Measurements from ENCODE around the gene CHST3. TPM values are rescaled to one million over a fixed set of nuclear protein-coding genes. Genes with fewer than 3 reads are reported as not detected.
A peak's percentile ranks its signal among the peaks of the same experiment; 100 is the strongest.
"Not testable (repeated sequence)": the region's sequence is repeated elsewhere in the genome, so short reads cannot be mapped to it uniquely, and the experiment has no call there.

The CHST3 gene
- polyA plus RNA-seq, 4 donors = 0.22 to 7.7 (median 2.5) TPM

DNA sequence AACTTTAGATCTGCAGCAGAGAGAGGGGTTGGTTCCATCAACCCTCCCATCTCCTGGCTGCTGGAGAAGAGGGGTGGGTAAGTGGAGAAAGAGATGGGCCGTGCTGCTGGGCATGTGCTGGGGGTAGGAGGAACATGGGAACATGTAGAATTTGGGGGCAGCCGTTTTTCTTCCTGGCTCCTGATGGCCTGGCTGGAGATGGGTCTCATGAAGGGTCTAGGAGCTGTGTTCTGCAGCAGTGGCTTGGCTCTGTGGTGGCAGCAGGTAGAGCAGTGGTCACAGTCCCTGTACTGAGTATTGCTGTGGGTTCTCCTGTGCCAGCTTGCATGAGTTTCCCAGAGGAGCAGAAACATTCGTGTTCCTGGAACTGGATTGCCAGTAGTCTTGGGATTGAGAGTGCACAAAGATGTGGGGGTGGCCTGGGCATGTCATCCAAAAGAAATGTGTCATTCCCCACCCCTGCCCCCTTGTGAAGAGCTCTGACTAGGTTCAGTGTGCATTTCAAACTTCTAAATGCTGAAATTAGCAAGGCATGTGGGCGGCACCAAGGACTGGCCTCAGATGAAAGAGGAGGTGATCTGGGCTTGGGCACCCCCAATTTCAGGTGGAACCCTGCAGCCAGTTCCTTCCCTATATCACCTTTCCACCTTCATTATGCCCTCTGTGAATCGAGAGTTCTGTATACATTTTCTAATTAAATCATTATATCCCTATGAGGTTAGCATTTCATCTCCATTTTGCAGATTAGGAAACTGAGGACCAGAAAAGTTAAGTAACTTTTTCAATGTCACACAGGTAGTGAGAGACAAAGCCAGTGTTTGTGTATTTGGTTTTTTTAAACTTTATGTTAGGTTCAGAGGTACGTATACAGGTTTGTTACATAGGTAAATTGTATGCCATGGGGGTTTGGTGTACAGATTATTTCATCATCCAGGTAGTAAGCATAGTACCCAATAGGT, 2.1 kb downstream of the CHST3 start:
- WGBS, 3 donors = 75 to 90% (median 78%) methylated on average over 6 of the region's 6 CpGs
- no peak for FAIRE-seq
- Histone ChIP-seq H3K9me3 (ENCODE audit: control insufficient read depth in 2 of 2, insufficient read depth in 1 of 2, low read depth in 1 of 2, low read length in 1 of 2) (peaks cover 0 to 6% of the 10 kb centered on the region in 2 donors), H3K36me3 (ENCODE audit: control insufficient read depth in 3 of 3, insufficient read depth in 2 of 3, low read depth in 1 of 3, low read length in 3 of 3) (peaks cover 0 to 3% (median 0%) of the 10 kb centered on the region in 3 donors), H3K4me3 (ENCODE audit: low read depth in 1 of 3, low read length in 3 of 3) (peak overlapping the region in 1 of 3 donors; percentile 61), H3K27me3 (ENCODE audit: control insufficient read depth in 3 of 3, insufficient read depth in 3 of 3, low read length in 3 of 3) (peaks cover 10 to 44% (median 11%) of the 10 kb centered on the region in 3 donors), H3K27ac (ENCODE audit: low read depth in 1 of 3, low read length in 2 of 3) (peak overlapping the region in 1 of 3 donors; percentile 68), H3K4me1 (ENCODE audit: control insufficient read depth in 3 of 3, insufficient read depth in 2 of 3, low read depth in 1 of 3, low read length in 2 of 3) (peaks cover 0 to 10% (median 0%) of the 10 kb centered on the region in 3 donors)
- DNase-seq = no peak

DNA sequence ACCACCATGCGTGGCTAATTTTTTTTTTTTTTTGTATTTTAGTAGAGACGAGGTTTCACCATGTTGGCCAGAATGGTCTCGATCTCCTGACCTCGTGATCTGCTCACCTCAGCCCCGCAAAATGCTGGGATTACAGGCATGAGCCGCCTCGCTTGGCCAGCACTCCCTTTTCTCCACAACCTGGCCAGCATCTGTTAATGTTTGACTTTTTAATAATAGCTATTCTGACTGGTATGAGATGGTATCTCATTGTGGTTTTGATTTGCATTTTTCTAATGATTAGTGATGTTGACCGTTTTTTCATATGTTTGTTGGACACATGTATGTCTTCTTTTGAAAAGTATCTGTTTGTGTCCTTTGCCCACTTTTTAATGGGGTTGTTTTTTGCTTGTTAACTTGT, 3.8 kb downstream of the CHST3 start:
- not testable (repeated sequence) for H3K27ac ChIP-seq (ENCODE audit: low read depth in 1 of 3, low read length in 2 of 3); FAIRE-seq

DNA sequence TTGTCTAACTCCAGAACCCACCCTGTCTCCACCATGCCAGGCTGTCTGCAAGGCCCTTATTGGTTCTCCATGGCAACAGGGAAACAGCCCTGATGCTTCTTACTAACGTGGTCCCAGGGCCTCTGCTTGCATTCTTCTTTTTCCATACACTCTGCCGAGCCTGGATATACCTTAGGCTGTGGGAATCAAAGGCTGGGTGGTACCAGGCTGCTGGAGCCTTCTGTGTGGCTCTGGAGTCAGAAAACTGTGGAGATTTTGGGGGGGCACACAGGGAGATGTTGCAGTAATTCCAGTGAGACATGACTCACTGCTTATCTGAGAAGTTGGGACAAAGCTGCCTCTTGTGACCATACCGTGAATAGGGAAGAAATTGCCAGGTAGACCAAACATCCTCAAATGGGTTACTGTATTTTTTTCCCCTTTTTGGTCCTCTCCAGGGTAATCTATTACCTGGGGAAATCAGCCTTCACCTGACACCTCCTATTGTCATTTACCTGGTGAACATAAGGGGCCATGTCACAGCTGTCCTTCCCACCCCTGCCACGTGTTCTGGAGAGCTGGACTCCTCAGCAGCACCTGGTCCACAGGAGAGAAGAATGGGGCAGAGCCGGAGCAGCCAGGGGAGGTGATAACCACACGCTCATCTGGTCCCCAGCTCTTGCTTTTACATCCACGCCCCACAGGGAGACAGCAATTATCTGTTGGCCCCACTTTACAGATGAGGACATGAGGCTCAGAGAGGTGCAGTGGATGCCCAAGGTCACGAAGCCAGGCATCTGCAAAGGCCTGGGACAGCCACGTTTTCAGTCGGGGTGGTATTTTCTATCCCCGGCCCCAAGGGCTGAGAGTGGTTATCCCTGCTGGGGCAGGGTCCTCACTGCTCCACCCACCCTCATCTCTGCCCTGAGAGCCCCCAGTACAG, 4.6 kb downstream of the CHST3 start:
- Histone ChIP-seq H3K9me3 (ENCODE audit: control insufficient read depth in 2 of 2, insufficient read depth in 1 of 2, low read depth in 1 of 2, low read length in 1 of 2) (no peaks in the 10 kb centered on the region), H3K27ac (ENCODE audit: low read depth in 1 of 3, low read length in 2 of 3) (no peak overlapping the region)

More for the DNA sequence above, 3.8 kb downstream of the CHST3 start:
- H3K9me3 ChIP-seq (ENCODE audit: control insufficient read depth in 2 of 2, insufficient read depth in 1 of 2, low read depth in 1 of 2, low read length in 1 of 2); H3K36me3 ChIP-seq (ENCODE audit: control insufficient read depth in 3 of 3, insufficient read depth in 2 of 3, low read depth in 1 of 3, low read length in 3 of 3); H3K4me3 ChIP-seq (ENCODE audit: low read depth in 1 of 3, low read length in 3 of 3): not testable (repeated sequence)
- Histone ChIP-seq H3K4me1 (ENCODE audit: control insufficient read depth in 3 of 3, insufficient read depth in 2 of 3, low read depth in 1 of 3, low read length in 2 of 3) (peaks cover 0 to 10% (median 0%) of the 10 kb centered on the region in 3 donors), H3K27me3 (ENCODE audit: control insufficient read depth in 3 of 3, insufficient read depth in 3 of 3, low read length in 3 of 3) (peaks cover 10 to 31% (median 11%) of the 10 kb centered on the region in 3 donors)
- WGBS, 3 donors = 18 to 59% (median 42%) methylated on average over 8 of the region's 8 CpGs
- DNase-seq = peak; percentile 32 to 35

DNA sequence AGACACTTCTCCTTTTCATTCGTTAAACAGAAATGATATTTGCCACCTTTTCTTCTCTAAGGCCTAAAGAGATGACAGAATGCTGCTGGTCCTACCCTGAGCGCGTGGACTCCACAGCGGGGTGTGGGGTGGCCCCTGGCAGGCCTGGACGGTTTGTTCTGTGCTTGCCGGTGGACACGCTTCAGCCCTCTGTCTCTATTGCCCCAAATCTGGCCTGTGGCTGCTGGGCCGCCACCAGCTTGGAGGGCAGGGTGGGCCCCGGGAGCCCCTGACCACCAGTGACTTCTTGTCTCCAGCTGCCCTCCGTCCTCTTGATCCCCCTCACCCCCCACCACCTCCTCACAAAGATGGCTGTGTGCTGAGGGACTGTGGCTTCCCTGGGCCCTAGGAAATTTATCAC, 5.7 kb downstream of the CHST3 start:
- WGBS, 3 donors = 77 to 83% (median 82%) methylated on average over 10 of the region's 10 CpGs
- FAIRE-seq (no peak), DNase-seq (no peak)

More for the DNA sequence above, 4.6 kb downstream of the CHST3 start:
- DNase-seq (peak in 1 of 2 donors; percentile 23), FAIRE-seq (no peak)
- Histone ChIP-seq H3K4me3 (ENCODE audit: low read depth in 1 of 3, low read length in 3 of 3) (no peak overlapping the region), H3K36me3 (ENCODE audit: control insufficient read depth in 3 of 3, insufficient read depth in 2 of 3, low read depth in 1 of 3, low read length in 3 of 3) (peaks cover 0 to 12% (median 0%) of the 10 kb centered on the region in 3 donors), H3K4me1 (ENCODE audit: control insufficient read depth in 3 of 3, insufficient read depth in 2 of 3, low read depth in 1 of 3, low read length in 2 of 3) (peaks cover 0 to 6% (median 0%) of the 10 kb centered on the region in 3 donors), H3K27me3 (ENCODE audit: control insufficient read depth in 3 of 3, insufficient read depth in 3 of 3, low read length in 3 of 3) (peaks cover 7 to 22% (median 10%) of the 10 kb centered on the region in 3 donors)
- 57 to 70% (median 59%) methylated on average over 11 of the region's 11 CpGs for WGBS, 3 donors

DNA sequence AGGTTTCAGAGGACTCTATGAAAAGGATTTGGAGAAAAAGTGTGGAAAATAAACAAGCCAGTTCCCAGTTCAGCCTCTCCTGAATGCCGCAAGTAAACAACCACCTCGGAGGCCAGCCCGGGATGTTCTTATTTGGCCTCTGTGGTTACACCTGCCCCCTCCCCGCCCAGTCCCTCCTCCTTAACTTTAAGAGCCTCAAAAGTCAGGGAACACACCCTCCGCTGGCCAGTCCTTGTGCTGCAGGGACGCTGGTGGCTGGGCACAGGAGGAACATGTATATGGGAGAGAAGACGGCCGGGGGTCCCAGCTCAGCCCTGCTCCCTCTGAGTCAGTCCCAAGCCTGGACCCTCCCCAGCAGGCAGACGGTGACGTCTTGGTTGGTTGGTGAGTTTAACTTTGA, 6.1 kb downstream of the CHST3 start:
- no peaks in the 10 kb centered on the region for H3K9me3 ChIP-seq (ENCODE audit: control insufficient read depth in 2 of 2, insufficient read depth in 1 of 2, low read depth in 1 of 2, low read length in 1 of 2)
- H3K27ac ChIP-seq (ENCODE audit: low read depth in 1 of 3, low read length in 2 of 3) = no peak overlapping the region
- no peak for FAIRE-seq
- no peak for DNase-seq
- peaks cover 0 to 12% (median 0%) of the 10 kb centered on the region in 3 donors for H3K36me3 ChIP-seq (ENCODE audit: control insufficient read depth in 3 of 3, insufficient read depth in 2 of 3, low read depth in 1 of 3, low read length in 3 of 3)
- peaks cover 0 to 10% (median 4%) of the 10 kb centered on the region in 3 donors for H3K27me3 ChIP-seq (ENCODE audit: control insufficient read depth in 3 of 3, insufficient read depth in 3 of 3, low read length in 3 of 3)
- H3K4me3 ChIP-seq (ENCODE audit: low read depth in 1 of 3, low read length in 3 of 3) = no peak overlapping the region
- no peaks in the 10 kb centered on the region for H3K4me1 ChIP-seq (ENCODE audit: control insufficient read depth in 3 of 3, insufficient read depth in 2 of 3, low read depth in 1 of 3, low read length in 2 of 3)
- 42 to 62% (median 52%) methylated on average over 10 of the region's 10 CpGs for WGBS, 3 donors

More for the DNA sequence above, 5.7 kb downstream of the CHST3 start:
- Histone ChIP-seq H3K27me3 (ENCODE audit: control insufficient read depth in 3 of 3, insufficient read depth in 3 of 3, low read length in 3 of 3) (peaks cover under 1 to 14% (median 4%) of the 10 kb centered on the region in 3 donors), H3K4me3 (ENCODE audit: low read depth in 1 of 3, low read length in 3 of 3) (no peak overlapping the region), H3K36me3 (ENCODE audit: control insufficient read depth in 3 of 3, insufficient read depth in 2 of 3, low read depth in 1 of 3, low read length in 3 of 3) (peaks cover 0 to 12% (median 0%) of the 10 kb centered on the region in 3 donors), H3K9me3 (ENCODE audit: control insufficient read depth in 2 of 2, insufficient read depth in 1 of 2, low read depth in 1 of 2, low read length in 1 of 2) (no peaks in the 10 kb centered on the region), H3K4me1 (ENCODE audit: control insufficient read depth in 3 of 3, insufficient read depth in 2 of 3, low read depth in 1 of 3, low read length in 2 of 3) (peaks cover 0 to under 1% (median 0%) of the 10 kb centered on the region in 3 donors), H3K27ac (ENCODE audit: low read depth in 1 of 3, low read length in 2 of 3) (no peak overlapping the region)

DNA sequence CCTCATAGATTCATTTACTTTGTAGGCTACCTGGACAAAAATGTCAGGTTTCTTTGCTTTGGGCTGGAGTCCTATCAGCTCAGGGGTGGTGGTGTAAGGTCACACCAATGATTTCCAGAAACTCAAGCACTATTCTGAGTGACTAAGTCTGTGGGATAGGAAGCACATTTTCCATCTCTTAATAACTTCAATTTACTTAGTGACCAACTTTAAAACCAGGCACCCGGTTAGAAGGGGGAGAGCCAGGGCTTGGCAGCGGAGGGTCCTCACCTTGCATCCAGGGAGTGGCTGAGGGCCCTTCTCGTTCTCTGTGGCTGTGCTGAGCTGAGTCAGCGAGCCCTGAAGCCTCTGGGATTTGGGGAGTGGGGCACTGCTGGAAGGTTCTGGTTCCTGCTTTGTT, 6.7 kb downstream of the CHST3 start:
- H3K27me3 ChIP-seq (ENCODE audit: control insufficient read depth in 3 of 3, insufficient read depth in 3 of 3, low read length in 3 of 3) = peaks cover 0 to 5% (median 4%) of the 10 kb centered on the region in 3 donors
- H3K27ac ChIP-seq (ENCODE audit: low read depth in 1 of 3, low read length in 2 of 3) = no peak overlapping the region
- FAIRE-seq (no peak), DNase-seq (no peak)
- peaks cover 0 to 2% (median under 1%) of the 10 kb centered on the region in 3 donors for H3K4me1 ChIP-seq (ENCODE audit: control insufficient read depth in 3 of 3, insufficient read depth in 2 of 3, low read depth in 1 of 3, low read length in 2 of 3)
- WGBS, 3 donors = 69 to 81% (median 73%) methylated on average over 4 of the region's 4 CpGs
- H3K4me3 ChIP-seq (ENCODE audit: low read depth in 1 of 3, low read length in 3 of 3) = no peak overlapping the region
- H3K36me3 ChIP-seq (ENCODE audit: control insufficient read depth in 3 of 3, insufficient read depth in 2 of 3, low read depth in 1 of 3, low read length in 3 of 3) = peaks cover 0 to 12% (median 0%) of the 10 kb centered on the region in 3 donors
- H3K9me3 ChIP-seq (ENCODE audit: control insufficient read depth in 2 of 2, insufficient read depth in 1 of 2, low read depth in 1 of 2, low read length in 1 of 2) = no peaks in the 10 kb centered on the region

DNA sequence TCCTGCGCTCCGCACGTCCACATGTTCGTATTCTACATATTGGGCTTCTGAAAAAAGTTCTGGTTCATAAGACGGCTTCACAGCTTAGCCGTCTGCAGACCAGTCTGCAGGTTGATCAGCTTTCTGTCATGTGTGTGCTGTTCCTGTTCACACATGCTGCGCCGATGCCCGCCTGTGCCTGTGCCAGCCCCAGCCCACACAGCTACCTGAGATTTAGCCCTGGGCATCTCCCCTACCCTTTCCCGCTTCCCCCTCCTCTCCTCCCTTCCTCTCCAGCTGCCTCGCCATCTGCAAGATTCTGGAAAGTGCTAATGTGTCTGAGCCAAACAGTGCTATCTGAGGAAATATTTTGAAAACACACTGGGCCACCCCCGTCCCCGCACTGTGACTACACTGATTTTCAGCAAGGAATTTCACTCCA, 7.1 kb downstream of the CHST3 start:
- WGBS, 3 donors = 83 to 90% (median 86%) methylated on average over 13 of the region's 13 CpGs
- H3K4me1 ChIP-seq (ENCODE audit: control insufficient read depth in 3 of 3, insufficient read depth in 2 of 3, low read depth in 1 of 3, low read length in 2 of 3) = peaks cover 0 to 4% (median 2%) of the 10 kb centered on the region in 3 donors
- no peak overlapping the region for H3K27ac ChIP-seq (ENCODE audit: low read depth in 1 of 3, low read length in 2 of 3)
- peaks cover 0 to under 1% (median 0%) of the 10 kb centered on the region in 3 donors for H3K27me3 ChIP-seq (ENCODE audit: control insufficient read depth in 3 of 3, insufficient read depth in 3 of 3, low read length in 3 of 3)
- H3K36me3 ChIP-seq (ENCODE audit: control insufficient read depth in 3 of 3, insufficient read depth in 2 of 3, low read depth in 1 of 3, low read length in 3 of 3) = peaks cover 0 to 12% (median 0%) of the 10 kb centered on the region in 3 donors
- H3K9me3 ChIP-seq (ENCODE audit: control insufficient read depth in 2 of 2, insufficient read depth in 1 of 2, low read depth in 1 of 2, low read length in 1 of 2) = no peaks in the 10 kb centered on the region
- DNase-seq (no peak), FAIRE-seq (no peak)
- H3K4me3 ChIP-seq (ENCODE audit: low read depth in 1 of 3, low read length in 3 of 3) = no peak overlapping the region
